Colon (tissue), 2 donors: ENCODE data around the gene MARCO.
"Not testable (repeated sequence)": the region's sequence is repeated elsewhere in the genome, so short reads cannot be mapped to it uniquely, and the experiment has no call there.

Source experiments
- FAIRE-seq: peaks from 2 replicates; lab custom pipeline; 2012; peaks lifted over from hg19 to GRCh38; lab: Jason Lieb, UNC
- donor health status: control.
- donor health status: control.

MARCO gene

DNA sequence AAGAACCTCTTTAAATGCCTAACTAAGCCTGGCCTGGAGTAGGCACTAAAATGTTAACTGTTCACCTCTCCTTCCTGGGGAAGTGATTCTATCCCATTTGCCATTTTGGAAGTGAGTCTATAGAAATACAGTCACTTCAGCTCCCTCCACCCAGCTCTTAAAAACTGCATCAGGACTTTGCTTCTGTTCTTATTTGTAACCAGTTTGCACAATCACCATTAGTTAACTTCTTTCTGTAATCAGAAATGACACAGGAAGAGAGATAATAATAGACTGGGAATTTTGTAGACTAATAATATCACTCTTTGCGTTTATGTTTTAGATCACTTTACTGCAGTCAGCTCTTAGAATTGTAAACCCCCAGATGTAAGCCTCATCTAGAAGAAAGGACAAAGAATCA is 16.0 kb upstream of the MARCO start:
- FAIRE-seq, result no peak

- FAIRE-seq, result no peak
Observed at GRCh38 chr2:118929059-118929458, 12.9 kb upstream of the MARCO start.

- no peak for FAIRE-seq
Observed at GRCh38 chr2:118932949-118933348, 9.0 kb upstream of the MARCO start.

GRCh38 chr2:118936306-118936705 is 5.7 kb upstream of the MARCO start:
- FAIRE-seq, result no peak

GRCh38 chr2:118936936-118937335 is 5.1 kb upstream of the MARCO start:
- FAIRE-seq, result no peak

DNA sequence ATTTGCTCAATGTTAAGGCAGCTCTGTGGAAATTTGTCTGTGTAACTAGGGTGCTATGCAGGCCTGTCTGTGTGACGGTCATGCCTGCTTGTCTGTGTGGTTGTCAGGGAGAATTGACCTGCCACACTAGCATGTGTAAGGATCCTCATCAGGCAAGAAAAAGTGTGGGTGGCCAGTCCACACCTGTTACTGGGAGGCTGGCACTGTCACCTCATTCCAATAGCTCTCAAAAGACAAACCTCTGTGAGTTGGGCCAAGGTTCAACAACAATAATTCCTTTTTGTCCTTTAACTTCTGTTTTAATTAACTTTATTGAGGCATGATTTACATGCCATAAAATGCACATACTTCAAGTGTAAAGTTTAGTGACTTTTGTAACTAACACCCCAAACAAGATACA is 4.2 kb upstream of the MARCO start:
- FAIRE-seq, result no peak

DNA sequence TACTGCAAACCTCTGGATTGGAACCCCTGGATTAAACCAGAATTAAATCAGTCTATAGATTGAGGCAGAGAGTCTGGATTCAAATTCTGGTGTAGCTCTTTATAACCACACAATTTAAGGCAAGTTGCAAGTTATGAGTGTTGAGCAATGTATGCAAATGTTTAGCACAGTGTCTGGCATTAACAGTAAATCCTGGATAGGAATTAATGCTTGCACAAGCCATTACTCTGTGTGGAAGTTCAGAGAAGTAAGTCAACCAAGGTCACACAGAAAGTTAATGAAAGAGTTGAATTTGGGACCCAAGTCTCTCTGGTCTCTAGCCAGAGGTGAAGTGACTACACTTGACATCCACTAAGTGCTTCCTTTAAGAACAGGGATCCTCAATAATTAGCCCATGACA is 2.0 kb upstream of the MARCO start:
- FAIRE-seq, result no peak

DNA sequence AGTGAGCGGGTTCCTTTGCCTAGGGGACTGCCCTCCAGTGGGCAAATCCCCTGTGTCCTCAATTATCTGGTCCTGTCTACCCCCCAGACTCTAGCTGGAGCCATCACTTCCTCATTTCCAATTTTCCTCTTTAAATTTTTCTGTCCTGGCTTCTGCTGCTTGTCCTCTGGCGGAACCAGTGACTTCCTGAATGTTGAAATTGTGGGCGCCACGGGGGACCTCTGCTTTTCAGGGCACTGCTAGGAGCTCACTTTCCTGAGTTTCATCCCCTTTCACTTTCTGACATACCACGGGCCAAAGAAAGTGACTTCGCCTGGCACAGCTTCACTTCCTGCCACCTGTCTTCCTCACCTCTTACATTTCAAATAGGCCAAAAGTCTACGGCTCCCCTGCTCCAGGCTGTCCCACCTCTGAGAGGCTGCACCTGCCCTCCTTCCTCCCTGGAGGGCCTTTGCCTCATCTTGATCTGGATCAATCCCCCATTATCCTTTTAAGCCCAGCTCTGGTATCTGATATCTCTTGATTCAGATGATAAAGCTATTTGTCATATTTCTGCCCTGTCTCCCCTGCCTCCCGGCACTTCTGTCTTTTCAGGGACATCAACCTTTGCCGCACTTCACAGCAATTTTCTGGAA is 1.4 kb upstream of the MARCO start:
- FAIRE-seq, result no peak

- no peak for FAIRE-seq
Observed at GRCh38 chr2:118943286-118943685, 1.3 kb downstream of the MARCO start.

DNA sequence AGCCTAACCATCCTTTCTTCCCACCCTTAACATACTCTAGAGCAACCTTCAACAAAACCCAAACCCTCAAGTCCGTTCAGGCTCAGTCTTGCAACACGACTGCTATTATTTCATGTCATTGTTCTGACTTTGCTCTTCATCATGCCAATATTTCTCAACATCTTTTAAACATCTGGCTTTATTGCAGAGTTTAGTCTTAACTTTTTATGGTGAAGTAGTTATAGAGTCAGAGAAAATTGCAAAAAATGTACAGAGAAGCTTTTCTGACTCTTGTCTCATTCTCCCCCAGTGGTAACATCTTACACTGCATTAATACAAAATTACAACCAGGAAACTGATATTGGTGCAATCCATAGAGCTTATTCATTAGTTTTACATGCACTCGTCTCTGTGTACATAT is 3.9 kb downstream of the MARCO start:
- no peak for FAIRE-seq

- FAIRE-seq, result not testable (repeated sequence)
Observed at GRCh38 chr2:118948266-118948665, 6.3 kb downstream of the MARCO start.

DNA sequence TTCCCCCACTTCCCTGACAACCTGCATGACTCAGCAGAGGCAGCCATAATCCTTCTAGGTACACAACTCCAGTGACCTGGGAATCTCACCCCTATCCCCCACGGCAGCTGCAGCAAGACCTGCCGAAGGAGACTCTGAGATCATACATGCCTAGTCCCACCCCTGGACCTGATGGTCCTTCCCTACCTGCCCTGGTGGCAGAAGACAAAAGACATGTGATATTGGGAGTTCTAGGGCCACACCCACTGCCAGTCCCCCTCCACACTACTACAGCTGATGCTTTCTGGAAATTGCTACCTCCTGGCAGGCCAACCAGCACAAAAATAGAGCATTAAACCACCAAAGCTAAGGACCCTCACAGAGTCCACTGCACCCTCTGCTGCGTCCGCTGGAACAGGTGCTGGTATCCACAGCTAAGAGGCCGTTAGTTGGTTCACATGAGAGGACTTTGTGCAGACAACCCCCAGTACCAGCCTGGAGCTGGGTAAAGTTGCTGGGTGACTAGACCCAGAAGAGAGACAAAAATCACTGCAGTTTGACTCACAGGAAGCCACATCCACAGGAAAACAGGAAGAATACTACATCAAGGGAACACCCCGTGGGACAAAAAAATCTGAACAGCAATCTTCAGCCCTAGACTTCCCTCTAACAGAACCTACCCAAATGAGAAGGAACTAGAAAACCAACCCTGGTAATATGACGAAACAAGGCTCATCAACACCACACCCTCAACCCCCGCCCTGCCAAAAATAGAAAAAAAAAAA is 12.5 kb downstream of the MARCO start:
- FAIRE-seq, result no peak

DNA sequence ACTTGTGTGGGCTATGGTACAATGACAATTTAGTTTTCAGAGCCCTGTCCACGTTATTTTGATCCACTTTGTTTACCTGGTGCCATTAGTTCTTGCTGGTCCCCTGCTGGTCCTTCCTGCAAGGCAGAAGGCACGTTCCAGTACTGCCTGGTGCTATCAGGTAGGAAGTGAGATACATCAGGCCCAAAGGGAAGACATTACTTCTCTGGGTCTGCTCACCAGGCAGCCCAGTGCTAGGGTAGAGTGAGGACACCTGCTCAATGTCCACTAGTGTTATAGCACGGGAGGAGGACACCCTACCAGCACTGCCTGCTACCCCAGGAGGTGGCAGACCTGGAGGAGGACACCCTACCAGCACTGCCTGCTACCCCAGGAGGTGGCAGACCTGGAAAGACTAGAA is 23.7 kb downstream of the MARCO start:
- no peak for FAIRE-seq

GRCh38 chr2:118967124-118967880 is 25.3 kb downstream of the MARCO start:
- FAIRE-seq, result no peak

DNA sequence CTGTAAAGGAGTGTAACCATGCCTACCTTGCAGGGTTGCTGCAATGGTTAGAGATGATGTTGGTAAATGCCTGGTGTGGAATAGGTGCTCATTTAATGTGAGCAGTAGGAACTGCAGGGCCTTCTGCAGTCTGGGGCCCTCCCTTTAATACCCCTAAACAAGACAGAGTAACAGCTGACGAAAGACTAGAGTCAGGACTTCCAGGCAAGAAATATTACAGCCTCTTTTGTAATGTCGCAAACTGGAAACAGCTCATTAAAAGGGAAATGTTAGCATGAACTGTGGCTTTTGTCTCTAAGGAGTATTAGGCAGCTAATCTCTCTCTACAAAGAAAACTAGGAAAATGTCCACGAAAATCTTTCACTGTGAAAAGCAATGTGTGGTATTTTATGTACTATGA is 26.0 kb downstream of the MARCO start:
- no peak for FAIRE-seq

DNA sequence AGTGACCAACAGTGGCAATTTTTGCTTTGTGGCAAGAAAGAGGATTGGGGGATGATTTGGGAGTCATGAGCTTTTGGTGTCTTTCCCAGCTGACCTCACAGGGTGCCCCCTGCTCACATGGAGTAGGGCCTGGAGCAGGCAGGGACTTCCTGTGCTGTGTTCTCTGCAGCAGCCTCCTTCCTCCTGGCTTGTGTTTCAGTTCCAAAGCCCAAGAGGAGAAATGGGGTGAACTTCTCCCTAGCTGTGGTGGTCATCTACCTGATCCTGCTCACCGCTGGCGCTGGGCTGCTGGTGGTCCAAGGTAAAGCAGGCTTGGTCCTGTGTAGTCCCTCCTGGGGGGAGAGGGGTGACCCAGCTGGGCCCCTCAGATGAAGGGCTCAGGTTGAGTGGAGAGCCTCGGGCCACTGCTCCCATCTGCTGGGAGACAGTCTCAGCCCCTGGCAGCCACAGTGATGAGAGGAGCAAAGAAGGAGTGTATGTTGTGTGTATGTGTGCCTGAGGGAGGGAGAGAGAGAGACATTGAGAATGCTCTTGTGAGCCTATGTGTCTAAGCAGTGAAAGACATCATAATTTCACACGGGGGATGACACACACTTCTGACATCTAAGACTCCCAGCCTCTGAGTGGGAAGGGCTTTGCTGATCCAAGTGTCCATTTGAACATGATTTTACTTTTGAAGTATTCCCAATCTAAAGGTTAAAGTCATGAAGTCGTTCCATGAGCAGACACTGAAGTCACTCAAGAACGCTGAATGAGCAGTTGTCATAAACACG is 27.2 kb downstream of the MARCO start:
- no peak for FAIRE-seq

DNA sequence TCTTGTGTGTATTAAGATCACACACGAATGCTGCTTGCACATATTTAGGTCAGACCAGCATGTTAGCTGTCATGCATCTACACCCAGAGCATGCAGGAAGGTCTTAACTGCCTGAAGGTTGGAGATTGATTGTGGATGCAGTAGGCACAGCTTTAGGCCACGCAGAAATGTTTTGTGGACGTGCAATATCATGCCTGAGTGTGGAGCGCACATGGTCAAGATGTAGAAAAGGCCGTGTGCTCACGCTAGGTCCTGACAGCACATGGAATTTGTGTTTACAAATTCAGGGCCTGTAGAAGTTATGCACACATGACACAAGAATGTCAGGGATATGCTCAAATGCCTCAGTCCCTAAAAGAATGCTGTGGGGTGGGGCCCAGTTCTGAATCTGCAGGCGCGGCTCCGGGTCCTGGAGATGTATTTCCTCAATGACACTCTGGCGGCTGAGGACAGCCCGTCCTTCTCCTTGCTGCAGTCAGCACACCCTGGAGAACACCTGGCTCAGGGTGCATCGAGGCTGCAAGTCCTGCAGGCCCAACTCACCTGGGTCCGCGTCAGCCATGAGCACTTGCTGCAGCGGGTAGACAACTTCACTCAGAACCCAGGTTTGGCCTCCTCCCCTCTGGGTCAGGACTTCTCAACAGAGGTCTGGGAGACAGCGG is 27.9 kb downstream of the MARCO start:
- FAIRE-seq, result no peak

- FAIRE-seq, result no peak
Observed at GRCh38 chr2:118970396-118971135, 28.6 kb downstream of the MARCO start.

DNA sequence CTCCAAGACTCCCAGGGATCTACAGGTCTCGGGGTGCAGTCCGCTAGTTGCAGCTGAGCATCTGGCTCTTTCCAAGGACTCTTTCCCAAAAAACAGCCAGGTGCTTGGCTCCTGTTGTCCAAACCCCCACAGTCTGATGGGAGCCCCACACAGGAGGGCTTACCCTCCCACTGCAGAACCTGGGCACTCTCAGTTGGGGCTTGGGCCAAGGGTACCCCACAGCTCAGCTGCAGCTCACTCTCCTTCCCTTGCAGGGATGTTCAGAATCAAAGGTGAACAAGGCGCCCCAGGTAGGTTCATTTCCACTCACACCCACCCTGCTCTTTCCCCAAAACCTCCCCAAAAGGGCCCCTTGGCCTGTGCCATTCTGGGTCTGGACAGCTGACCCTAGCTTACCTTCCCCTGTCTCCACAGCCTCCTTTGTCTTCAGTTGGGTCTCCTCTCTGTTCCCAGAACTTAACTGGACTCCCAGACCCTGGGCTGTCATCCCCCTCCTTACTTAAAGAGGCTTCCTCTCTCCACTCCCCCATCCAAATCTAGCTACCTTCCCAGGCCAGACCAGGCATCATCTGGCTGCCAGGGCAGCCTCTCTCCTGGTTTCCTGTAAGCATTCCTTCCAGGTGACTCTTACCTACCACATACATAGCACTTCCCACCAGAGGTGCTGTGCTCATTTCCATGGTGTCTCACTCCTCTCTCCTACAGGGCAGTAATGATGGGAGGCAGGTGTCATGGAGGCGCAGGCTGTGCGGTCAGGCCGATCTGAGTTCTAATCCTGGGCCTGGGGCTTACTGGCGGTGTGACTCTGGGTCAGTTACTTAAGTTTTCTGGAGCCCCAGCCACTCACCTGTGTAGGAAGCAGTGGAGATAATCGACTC is 29.5 kb downstream of the MARCO start:
- no peak for FAIRE-seq

- no peak for FAIRE-seq
Observed at GRCh38 chr2:118973542-118973951, 31.6 kb downstream of the MARCO start.
